Prostate gland (tissue), 2 donors: ENCODE results near the gene GMPS.

Experiments used
- POLR2A ChIP-seq: fragments of 450-650 bp; IDR thresholded peaks from one replicate; pipeline ENCODE4 v1.6.1; 2016; ENCODE audit warnings: antibody characterized with exemption, mild to moderate bottlenecking
- POLR2AphosphoS5 ChIP-seq: sonication (generic); formaldehyde crosslinking; IDR thresholded peaks from one replicate; pipeline ENCODE4 v1.6.1; 2017; ENCODE audit warnings: antibody characterized with exemption
- TF ChIP-seq, protein P1 (sequence below), 4 experiments: fragments of 200-600 bp in 2 of 4; fragments of 450-650 bp in 2 of 4; sonication (generic) in 2 of 4; IDR thresholded peaks; 1 replicate in 3 of 4; 2 replicates in 1 of 4; pipeline ENCODE4 v1.5.1; 2016 to 2019; ENCODE audit warnings: antibody characterized with exemption in 4 of 4, mild to moderate bottlenecking in 2 of 4, moderate library complexity in 2 of 4

GRCh38 chr3:155972885-155973584 lies 102.6 kb downstream of the GMPS start:
- no peak for TF ChIP-seq POLR2A
- TF ChIP-seq, protein P1, sequence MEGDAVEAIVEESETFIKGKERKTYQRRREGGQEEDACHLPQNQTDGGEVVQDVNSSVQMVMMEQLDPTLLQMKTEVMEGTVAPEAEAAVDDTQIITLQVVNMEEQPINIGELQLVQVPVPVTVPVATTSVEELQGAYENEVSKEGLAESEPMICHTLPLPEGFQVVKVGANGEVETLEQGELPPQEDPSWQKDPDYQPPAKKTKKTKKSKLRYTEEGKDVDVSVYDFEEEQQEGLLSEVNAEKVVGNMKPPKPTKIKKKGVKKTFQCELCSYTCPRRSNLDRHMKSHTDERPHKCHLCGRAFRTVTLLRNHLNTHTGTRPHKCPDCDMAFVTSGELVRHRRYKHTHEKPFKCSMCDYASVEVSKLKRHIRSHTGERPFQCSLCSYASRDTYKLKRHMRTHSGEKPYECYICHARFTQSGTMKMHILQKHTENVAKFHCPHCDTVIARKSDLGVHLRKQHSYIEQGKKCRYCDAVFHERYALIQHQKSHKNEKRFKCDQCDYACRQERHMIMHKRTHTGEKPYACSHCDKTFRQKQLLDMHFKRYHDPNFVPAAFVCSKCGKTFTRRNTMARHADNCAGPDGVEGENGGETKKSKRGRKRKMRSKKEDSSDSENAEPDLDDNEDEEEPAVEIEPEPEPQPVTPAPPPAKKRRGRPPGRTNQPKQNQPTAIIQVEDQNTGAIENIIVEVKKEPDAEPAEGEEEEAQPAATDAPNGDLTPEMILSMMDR (IDR thresholded peaks at IDR 0.05) = no peak
- peak; percentile 40 for TF ChIP-seq POLR2AphosphoS5
